HG03565 (cell line): ENCODE data around the gene GLIS1.

Experiments used
- ATAC-seq: cut with Tn5 transposase; IDR thresholded peaks from one replicate; pipeline ENCODE4 v1.9.1; 2021; ENCODE audit warnings: mild to moderate bottlenecking, moderate library complexity; ENCODE audit not compliant: unreplicated experiment

Gene GLIS1

GRCh38 chr1:53619367-53620060 lies 119.5 kb downstream of the GLIS1 start:
- no peak for ATAC-seq

GRCh38 chr1:53618500-53619366 lies 120.2 kb downstream of the GLIS1 start:
- ATAC-seq, result no peak

- ATAC-seq, result no peak
These were observed 121.0 kb downstream of the GLIS1 start for GRCh38 chr1:53617851-53618499.

GRCh38 chr1:53617382-53617781 lies 121.6 kb downstream of the GLIS1 start:
- no peak for ATAC-seq

DNA sequence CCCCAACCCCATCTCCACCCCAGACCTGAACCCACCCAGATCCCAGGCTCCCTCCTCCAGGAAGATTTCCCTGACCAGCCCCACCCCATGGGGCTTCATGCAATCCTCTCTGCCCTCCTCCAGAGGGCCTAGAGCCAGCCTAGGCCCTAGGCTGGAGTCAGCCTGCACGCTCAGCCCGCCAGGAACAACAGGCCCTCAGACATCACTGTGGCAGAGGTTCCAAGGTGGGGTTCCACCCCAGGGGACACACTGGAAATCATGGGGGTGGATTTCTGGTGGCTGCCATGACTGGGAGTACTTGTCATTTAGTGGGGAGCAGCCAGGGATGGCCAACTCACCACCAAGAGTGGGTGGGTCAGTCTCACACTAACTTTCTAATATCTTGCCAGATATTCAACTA lies 122.0 kb downstream of the GLIS1 start:
- ATAC-seq, result no peak

GRCh38 chr1:53616511-53616910 lies 122.5 kb downstream of the GLIS1 start:
- no peak for ATAC-seq

DNA sequence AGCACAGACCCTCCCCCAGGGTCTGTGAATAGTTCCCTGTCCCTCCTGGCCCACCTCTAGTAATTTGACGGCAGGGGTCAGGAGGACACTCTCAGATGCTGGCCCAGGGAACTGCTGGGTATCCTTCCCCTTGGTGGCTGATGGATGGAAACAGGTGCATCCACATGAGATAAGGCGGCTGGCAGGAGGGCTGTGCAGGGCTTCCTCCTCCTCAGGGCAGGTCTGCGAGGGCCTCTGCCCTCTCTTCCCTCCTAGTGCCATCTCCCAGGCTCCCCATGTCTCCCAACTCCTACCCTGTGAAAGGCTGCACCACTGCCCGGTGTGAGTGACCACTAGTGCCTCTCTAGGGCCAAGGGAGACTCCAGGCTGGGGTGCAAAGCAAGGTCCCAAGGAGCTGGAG lies 123.9 kb downstream of the GLIS1 start:
- ATAC-seq, result no peak

DNA sequence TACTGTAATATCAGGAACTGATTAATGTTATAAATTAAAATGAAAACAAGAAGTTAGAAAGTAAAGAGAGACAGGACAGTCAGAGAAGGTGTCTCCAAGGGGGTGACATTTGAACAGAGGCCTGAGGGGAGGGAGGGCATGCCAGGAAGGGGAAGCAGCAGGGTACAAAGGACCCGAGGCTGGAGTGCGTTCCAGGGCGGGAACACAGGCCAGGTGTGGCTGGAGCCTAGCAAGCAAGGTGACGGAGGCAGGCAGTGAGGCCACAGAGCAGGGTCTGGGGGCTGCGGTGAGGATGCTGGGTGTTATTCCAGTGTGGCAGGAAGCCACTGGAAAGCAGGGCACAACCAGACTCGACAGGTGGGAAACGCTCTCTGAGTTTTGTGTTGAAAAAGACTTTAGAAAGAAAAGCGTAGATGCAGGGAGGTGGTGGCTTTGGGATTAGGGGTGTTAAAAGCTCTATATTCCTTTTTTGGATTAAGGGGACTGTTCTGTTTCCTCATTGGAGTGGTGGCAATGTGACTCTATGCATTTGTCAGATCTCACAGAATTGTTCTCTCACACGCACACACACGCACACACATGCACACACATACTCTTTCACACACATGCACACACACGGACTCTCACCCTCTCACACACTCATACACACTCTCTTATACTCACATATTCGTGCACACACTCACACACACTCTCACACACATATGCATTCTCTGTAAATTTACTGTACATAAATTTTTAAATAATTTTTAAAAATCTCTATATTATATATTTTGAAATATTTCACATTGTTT lies 124.5 kb downstream of the GLIS1 start:
- ATAC-seq, result no peak

GRCh38 chr1:53608676-53609075 lies 130.3 kb downstream of the GLIS1 start:
- ATAC-seq, result no peak

- no peak for ATAC-seq
These were observed 130.9 kb downstream of the GLIS1 start for GRCh38 chr1:53608071-53608470.

GRCh38 chr1:53606651-53607051 lies 132.3 kb downstream of the GLIS1 start:
- no peak for ATAC-seq

DNA sequence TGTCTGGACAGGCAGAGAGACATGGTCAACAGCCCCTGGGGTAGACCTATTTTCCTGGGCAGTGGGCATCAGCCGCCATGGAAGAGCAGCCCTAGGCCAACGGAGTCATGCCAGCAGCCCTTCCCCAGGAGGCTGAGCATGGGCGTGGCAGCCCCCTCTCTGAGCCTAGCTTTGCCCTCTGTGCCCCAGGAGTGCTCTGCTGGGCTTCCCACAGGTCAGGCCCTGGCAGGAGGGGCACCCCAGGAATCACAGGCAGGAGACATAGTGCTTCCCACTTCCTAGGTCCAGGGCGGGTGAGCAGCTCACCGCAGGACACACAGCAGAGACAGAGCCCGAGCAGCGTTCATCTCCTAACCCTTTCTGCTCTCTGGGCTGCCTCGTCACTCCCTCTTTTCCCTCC lies 132.8 kb downstream of the GLIS1 start:
- ATAC-seq, result no peak

GRCh38 chr1:53605181-53605580 lies 133.8 kb downstream of the GLIS1 start:
- no peak for ATAC-seq

DNA sequence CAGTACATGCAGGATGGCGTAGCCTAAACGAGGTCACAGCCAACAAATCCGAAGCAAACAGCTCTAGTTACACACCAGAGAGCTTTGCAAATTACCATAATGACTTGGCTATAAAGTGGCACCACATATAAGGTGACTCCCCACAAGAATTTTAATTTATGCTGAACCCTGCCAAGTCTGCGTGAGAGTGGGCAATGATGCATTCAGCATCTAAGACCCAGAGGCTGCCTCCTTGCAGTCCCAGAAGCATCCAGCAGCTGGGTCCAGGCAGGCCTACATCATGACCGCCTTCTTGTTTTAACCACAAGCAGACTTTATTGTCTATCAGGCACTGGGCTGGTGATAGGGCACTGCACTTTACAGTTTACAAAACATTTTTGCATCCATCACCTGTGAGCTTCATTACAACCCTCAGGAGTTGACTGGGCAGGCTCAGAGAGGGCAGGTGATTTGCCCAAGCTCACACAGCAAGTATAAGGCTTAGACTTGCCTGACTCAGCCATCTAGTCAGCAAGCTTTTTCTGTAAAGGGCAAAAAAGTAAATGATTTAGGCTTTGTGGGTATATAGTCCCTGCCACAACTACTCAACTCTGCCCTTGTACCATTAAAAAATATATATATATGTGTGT lies 134.6 kb downstream of the GLIS1 start:
- ATAC-seq, result no peak

DNA sequence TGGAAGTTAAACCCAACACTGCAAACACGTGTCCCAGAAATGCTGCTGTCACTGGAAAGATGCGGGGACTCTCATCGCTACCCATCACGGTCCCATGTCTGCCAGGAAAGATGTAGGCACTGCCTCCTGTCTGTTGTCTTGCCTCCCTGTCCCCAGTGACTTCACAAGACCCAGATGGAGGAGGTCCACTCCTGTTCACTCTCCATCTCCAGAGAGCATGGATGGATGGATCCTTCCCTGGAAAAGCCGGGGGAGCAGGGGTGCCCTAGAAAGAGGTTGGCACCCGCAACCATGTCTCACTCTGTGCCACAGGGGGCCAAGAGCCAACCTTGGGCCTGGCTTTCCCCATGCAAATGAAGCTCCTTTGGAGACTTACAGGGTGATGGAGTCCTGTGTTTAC lies 135.5 kb downstream of the GLIS1 start:
- no peak for ATAC-seq

GRCh38 chr1:53601867-53602775 lies 136.8 kb downstream of the GLIS1 start:
- ATAC-seq, result no peak

DNA sequence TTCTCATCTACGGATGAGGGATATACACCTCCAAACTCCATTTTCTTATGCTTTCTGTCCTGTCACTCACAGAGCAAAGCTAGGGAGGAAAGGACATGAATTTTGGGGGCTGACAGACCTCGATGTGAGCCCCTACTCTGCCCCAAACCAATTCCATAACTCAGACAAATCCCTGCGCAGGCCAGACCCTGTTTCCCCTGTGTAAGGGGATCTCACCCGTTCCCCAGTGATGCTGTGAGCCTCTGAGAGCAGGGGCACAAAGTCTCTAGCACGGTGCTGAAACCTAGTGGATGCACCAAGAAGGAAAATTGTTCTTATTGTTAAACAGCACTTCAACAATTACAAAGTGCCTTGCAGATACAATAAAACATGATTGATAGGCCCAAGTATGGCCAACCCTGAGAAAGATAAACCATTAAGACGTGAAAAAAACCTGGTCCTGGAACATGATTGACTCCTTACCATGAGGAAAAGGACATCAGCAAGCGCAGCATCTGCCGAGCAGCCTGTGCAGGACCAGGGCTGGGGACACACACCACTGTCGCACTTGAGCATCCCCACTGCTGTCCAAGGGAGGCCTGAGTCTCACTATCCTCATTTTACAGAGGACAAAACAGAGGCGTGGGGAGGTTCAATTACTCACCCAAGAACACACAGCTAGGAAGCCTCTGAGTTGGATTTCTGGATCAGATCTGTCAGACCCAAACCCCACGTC lies 137.8 kb downstream of the GLIS1 start:
- ATAC-seq, result no peak

DNA sequence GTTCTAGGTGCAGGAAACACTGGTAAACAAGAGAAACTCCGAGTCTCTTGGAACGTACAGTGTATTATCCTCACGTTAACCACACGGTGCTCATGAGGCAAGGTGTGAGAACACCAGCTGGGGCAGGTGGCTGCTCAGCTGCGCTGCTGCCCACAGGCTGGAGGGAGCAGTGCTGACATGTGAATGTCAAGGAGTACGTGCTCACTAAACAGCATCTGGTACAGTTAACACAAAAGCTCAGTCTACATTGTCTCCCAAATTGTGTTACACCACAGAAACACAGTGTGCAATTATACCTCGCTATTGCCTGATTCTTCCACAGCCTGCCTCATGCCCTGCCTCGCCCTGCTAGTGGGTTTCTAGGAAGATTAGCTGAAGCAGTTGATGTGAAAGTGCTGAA lies 138.4 kb downstream of the GLIS1 start:
- ATAC-seq, result no peak

DNA sequence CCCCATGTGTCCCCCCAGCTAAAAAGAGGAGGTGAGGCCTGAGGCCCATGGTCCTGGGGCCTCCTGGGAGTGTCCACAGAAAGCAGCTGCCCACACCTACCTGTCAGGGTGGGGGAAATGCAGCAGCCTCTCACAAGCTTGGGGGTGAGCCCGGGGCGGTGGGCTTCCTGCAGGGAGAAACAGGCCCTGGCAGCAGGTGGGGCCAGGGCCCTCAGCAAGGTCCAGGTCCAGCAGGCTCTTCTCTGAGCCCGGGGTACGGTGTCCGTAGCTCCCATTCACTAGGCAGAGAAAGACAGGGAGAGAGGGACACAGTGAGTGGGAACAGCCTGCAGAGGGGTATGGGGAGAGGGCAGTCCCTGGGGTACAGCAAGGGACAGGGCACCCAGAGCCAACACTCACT lies 139.0 kb downstream of the GLIS1 start:
- no peak for ATAC-seq
